Measurements from ENCODE around the gene MITF.

MITF gene, protein sequence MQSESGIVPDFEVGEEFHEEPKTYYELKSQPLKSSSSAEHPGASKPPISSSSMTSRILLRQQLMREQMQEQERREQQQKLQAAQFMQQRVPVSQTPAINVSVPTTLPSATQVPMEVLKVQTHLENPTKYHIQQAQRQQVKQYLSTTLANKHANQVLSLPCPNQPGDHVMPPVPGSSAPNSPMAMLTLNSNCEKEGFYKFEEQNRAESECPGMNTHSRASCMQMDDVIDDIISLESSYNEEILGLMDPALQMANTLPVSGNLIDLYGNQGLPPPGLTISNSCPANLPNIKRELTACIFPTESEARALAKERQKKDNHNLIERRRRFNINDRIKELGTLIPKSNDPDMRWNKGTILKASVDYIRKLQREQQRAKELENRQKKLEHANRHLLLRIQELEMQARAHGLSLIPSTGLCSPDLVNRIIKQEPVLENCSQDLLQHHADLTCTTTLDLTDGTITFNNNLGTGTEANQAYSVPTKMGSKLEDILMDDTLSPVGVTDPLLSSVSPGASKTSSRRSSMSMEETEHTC

DNA sequence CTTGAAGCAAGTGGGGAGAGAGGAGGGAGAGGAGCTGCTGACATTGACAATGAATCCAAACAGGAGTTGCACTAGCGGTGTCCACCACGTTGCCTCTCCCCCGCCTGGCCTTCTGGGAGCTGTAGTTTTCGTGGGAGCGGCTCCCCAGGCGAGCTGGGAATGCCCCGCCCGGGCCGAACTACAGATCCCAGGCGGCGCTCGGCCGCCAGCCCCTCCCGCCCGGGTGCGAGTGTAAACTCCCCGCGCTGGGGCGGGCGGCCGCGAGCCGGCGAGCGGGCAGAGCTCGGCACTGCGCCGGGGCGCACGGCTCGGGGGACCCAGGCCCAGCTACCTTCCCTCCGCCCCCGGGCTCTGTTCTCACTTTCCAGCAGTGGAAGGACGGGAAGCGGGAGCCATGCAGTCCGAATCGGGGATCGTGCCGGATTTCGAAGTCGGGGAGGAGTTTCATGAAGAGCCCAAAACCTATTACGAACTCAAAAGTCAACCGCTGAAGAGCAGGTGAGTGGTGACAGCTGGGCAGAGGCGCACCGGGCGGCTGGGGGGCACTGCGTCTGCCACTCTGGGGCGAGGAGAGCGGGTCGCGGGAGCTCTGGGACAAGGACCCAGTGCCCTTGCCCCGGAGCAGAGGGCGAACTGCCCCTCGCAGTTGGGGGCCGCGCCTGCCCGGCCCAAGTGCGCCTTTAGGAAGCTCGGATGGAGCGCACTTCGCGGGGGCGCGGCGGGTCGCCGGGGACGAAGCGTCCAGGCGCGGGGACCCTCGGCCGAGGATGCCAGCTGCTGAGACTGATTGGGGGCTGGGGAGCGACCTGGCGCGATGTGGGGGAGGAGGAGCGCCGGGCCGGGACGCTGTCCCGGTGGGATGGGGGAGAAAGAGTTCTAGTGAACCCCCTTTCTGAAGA, at the start of gene MITF:
TSS of gene MITF (plus strand) at position 261 of the 899 bp plus-strand sequence. CDS start at position 395, 134 bp downstream.
- peak; percentile 75 for DNase-seq

DNA sequence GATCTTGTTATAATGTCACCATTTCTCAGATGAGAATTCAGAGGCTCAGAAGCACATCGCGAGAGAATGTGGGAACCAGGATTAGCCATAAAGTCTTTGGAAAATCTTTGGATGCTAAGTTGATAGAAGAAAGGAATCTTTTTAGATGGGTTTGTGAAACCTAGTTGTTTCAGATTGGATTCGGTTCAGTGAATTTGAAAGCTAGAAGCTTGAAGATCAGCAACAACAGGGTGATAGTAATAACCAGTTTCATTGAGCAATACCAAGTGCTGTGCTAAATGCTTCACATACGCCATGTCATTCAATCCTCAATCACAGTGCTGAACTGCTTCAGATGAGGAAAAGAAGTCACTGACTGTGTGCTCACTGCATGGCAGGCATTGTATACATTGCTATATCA, 47.4 kb upstream of the MITF start:
- no peak for DNase-seq

DNA sequence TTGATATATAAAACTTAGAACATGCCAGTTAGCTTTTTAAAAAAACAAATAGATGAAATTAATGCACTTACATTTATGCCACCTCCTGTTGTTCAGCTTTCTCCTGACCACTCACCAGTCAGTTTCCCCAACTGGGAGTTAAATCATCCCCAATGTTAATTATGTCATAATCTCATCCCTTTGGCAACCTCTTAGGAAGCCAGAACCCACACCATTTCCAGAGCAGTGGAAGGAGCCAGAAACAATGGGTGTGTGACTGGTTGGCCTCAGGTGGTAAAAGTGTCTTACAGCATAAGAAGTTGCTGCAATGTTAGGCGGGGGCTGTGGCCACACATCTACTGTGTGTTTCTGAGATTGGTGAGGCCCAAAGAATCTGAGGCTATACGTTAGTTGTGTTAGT, 46.5 kb upstream of the MITF start:
- no peak for DNase-seq

DNA sequence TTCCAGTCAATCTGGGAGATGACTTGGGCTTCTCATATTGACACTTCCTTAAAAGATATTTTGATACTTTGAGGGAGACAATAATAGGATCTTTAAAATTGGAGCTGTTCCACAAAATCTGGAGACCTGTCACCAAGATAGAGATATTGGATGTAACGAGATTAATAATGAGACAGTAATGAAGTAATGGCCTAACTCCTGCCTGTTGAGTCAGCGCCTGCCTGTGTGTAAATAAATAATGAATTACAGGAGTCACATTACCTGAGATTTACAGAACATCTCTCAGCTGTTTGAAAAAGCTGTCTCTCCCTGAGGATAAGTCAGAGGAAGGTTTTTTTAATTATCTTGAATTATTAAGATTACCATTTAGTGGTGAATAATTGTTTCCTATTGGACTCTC, 43.8 kb upstream of the MITF start:
- no peak for DNase-seq

DNA sequence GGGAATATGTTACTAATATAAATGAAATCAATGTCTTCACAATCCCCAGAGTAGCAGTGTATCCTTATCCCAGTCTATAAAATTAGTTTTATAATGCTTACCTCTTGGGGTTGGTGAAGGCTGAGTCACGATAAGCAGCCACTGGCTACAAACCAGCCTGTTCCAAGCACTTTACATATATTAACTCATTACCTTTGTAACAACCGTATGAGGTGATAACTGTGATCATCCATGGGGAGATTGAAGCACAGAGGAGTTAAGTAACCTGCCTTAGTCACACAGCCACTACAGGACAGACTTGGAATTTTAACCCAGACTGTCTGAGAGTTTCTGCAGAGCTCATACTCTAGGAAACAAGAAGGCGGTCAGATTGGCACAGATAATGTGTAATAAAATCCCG, 43.3 kb upstream of the MITF start:
- DNase-seq = no peak

DNA sequence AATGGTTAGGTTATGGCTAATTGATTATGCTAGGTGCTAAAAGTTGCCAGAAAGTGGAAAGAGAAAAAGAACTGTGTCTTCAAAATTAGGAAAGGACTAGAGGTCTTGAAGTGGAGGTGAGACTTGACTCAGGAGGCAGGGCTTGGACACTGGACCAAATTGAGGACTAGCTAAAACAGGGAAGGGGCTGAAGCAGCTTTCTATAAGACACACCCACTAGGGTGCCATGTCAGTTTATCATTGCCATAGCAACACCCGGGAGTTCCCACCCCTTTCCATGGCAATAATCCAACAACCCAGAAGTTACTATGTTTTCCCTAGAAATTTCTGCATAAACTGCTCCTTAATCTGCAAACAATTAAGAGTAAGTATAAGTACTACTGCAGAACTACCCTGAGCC, 42.9 kb upstream of the MITF start:
- DNase-seq = no peak

DNA sequence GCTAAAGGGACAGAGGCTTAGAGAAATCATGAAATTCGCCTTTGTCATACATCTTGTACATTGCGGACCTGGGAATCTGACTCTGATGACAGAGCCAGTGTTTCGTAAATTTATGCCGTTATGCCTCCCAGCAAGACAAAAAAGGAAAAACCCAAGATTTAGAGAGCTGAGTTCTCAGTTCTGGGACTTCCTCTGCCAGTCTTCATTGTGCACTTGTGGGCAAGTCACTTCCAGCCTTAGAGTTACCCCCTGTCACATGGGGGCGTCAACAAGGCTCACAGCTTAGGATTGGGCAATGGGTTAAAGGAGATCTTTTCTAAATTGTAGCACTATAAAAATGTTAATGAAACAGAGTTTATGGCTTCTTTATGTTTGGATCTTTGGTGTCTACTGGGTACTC, 41.9 kb upstream of the MITF start:
- no peak for DNase-seq

DNA sequence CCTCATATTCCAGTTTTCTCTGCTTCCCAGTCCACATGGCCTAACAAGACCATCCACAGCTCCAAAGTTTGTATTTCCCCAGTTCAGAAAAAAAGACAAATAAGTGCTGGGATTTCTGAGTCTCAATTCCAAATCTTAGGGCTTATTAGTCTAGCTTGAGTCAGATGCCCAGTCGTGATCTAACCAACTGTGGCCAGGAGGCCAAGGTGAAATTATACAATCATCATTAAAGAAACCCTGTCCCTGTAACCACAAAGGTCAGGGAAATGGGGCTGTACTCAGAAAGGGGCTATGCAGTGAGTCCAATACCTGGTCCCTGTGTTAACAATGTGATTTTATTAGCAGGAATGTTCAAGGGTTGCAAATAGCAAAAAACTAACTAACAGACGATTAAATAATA, 40.5 kb upstream of the MITF start:
- DNase-seq = no peak

DNA sequence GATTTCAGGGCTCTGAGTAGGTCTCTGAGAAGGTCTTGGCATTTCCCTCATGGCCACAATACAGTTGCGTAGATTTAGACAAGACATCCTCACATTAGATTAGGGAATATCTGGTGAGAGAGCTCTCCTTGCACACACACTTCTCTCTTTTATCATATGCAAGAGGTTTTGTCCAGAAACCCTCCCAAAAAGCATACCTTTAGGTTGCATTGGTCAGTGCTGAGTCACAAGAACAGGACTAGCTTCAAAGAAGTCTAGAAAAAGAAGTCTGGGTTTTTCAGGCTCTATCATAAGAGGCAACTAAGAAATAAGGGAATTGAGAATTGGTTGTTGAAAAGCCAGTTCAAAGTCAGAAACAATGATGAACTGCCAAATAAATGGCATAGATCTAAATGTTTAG, 40.1 kb upstream of the MITF start:
- no peak for DNase-seq

DNA sequence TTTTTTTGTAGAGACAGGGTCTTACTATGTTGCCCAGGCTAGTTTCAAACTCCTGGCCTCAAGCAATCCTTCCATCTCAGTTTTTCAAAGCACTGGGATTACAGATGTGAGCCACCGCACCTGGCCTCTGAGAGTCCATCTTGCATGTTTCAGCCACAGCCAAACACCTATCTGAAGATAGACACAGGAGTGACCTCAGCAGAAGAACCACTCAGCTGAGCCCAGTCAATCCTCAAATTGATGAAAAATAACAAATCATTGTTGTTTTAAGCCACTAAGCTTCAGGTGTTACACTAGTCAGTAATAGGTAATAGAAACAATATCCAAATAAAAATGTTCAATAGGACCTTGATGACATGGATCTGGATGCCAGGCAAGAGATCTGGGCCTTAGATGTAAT, 38.3 kb upstream of the MITF start:
- DNase-seq = no peak

DNA sequence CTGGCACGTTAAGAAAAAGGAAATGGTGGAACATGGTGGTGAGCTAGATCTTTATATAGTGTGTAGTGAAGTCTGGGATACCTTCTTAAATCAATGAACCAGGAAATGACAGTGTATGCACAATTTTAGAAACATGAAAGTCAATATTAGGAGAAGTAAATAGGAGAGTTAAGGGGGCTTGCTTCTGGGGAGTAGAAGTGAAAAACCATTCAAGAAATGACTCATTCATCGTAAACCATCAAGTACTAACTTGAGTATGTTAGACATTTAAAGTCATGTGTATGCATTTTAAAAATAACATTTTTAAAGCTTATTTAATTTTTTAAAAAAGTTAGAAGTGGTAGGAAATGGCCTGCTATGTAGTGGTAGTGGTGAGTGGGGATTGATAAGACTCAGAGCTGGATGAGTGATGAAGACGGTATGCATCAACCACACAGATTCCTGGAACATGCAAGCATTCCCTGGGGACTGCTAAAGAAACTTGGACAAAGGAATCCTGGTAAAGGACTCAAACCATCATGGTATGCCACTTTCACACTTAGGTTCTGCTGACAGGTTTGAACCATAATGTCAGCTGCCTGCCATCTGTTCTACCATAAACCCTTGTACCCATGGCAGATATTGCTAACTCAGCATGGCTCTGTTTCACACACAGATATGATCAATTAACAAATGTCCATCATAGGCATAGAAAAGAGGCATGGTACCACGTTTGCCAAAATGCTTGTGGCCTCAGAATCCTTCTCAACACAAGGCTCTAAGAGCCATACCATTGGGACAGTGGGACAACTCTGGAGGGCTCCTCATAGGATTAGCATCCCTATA, 28.9 kb upstream of the MITF start:
- no peak for DNase-seq

DNA sequence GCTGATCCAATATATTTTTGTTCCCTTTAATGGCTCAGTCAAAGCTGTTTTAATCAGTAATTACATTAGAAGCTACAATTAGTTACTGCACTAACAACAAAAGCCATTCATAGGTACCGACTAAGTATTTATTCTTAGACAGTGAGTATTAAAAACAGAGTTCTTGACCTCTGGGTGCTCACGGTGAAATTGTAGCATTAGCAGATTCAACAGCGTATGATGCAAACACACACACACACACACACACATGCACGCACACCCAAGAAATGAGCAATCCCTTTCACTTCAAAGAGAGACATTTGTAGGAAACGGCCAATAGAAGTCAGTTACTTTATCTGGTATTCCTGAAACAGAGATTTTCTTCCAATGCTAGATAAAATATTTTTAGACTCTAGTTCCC, 27.0 kb upstream of the MITF start:
- DNase-seq = no peak

DNA sequence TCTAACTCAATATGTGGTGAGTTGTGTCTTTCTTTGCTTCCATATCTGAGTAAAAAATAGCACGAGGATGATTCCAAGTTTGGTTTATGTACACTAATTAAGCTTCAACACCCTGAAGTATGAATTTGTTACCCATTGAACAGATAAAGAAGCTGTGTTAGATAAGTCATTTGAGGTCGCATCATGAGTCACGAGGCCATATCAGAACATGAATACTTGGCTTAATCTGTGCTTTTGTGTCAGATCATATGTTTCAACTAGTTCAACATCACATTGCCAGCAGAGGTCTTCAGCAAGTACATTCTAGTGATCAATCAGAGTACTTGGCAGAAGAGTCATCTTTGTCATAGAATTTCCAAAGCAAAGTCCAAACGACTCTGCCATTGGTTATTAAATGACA, 26.3 kb upstream of the MITF start:
- no peak for DNase-seq

DNA sequence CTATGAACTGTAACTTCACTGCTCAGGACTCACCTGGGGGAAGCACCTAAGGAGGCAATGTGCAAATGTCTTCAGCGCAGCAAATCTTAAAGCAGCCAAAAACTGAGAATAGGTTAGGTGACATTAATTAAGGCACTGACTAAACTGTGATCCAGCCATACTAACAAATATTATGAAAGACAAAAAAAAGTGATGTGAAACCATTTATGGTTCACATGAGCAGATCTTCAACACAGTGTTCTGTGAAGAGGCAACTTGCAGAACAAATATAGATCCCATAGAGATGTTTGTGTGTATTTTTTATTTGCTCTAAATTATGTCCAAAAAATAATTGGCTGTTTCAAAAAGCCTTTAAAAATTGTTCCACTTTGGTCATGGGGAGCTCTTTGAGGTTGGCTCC, 24.1 kb upstream of the MITF start:
- no peak for DNase-seq

DNA sequence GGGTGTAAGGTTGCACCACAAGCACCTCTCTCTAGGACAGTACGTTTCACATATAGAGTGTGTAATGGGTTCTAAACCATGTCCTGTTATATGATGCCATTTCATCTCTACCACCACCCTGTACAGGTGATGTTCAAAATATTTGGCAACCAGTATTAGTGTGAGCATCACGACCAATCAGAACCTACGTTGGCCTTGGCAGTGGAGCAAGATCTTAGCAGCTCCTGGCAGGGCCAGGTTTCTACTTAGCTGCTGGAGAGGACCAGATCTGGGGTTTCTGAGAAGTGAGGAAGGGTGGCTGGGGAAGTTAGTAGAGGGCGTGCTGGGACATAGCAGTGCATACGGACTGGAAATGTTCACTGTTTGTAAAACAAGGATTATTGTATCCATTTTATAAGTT, 23.1 kb upstream of the MITF start:
- no peak for DNase-seq

DNA sequence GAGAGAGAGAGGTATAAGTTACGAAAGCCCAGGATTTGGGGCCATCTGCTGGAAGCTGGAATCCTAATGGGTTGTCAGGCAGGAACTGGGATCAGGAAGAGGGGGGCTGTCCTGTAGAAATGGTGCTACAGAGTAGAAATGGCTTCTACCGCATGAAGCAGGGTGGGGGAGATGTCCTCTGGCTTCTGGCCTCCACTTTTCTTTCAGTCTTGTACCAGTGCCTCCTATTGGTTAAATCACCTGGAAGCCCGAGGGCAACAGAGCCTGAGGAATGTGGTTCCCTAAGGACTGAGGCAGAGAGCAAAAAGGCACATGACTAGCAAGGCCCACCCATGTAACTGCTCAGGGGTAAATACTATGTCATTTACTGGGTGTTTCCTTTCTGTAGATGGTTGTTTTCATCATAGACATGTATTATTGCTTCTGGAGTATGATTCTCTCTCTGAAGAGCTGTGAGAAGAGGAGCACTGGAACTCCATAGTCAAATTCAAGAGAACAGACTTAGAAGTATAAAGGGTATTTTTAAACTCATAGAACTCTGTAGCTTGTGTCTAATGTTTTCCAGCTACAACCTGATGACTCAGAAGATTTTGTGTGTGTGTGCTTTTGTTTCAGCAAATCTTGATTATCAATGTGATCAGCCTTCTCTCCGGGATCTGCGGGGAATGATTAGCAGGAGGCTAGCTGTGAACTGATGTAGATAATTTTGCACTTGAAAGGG, 20.2 kb upstream of the MITF start:
- no peak for DNase-seq

DNA sequence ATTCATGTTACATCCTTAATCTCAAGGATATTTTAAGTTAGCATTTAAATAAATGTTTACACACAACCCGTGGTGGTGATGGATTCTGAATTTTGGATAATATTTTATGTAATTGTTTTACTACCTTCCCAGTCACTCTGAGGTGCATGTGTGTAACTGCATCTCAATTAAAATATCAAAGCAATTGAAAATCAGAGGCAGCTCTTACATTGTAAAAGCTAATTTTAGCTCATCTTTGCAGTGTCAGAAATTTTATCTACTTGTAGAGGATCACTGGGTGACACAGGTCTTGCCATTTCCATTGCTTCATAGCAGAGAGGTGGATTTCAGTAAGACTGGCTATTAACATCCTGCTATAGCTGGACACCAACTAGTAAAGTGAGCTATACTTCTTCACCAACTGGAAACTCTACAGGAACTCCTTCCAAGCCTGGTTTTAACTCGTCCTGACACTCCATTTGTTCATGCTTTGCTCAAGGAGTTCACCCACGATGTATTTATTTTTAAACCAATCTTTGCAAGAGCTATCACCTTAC, 19.6 kb upstream of the MITF start:
- DNase-seq = no peak

DNA sequence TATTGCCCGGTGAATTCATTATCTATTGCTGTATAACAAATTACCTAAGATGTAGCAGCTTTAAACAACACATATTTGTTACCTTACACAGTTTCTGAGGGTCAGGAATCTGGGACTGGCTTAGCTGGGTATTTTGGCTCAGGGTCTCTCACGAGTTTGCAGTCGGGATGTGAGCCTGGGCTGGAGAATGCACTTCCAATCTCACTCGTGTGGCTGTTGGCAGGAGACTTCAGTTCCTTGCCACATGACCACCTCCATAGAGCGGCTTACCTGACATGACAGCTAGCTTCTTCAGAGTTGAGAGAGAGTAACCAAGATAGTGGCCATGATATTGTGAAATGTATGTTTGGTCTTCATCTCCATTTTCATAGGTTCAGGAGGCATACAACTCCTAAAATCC, 18.4 kb upstream of the MITF start:
- DNase-seq = no peak

DNA sequence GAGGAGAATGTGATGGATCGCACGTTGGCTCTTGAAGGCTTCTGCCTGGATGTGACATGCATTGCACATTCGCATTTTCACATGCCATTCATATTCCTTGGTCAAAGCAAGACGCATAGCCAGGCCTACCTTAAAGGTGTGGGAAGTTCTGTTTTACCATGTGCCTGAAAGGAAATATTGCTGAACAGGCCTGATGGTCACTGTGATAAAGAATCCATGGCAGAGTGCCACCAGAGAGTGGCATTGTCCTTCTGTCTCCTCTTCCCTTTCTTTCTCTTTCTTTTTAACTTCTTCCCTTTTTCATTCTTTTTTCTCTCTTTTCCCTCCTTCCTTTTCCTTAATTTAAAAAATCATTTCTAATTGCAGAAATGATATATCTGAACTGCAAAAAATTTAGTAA, 15.9 kb upstream of the MITF start:
- DNase-seq = no peak

DNA sequence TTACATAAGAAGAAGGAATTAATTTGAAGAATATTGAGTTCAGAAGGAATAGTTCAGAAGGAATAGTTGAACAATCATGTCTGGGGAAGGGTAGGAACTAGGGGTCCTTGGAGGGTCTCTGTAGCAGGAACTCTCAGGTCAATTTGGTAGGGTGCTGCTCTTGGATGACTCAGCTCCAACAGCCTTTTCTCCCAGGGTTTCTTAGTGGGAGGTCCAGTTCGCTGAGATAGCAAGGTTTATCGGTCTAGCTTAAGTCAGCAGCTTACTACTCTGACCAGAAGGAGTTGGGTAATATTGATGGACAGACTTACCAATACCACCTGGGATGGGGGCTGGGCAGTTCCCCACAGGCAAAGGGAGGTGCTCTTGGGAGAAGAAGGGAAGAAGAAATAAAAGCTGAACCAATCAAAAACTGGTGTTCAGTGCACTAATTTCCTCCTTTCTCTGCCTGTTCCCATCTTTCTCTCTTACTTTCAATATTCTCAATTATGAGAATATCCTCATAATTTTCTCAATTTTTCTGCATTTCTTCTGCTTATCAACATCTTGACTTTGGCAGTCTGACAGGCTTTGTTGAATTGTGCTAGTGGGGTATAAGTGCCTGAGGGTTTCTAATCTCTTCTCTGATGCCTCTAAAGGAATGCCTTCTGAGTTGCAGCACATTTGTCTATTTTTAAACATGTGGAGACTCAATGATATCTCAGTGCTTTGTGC, 14.4 kb upstream of the MITF start:
- no peak for DNase-seq

DNA sequence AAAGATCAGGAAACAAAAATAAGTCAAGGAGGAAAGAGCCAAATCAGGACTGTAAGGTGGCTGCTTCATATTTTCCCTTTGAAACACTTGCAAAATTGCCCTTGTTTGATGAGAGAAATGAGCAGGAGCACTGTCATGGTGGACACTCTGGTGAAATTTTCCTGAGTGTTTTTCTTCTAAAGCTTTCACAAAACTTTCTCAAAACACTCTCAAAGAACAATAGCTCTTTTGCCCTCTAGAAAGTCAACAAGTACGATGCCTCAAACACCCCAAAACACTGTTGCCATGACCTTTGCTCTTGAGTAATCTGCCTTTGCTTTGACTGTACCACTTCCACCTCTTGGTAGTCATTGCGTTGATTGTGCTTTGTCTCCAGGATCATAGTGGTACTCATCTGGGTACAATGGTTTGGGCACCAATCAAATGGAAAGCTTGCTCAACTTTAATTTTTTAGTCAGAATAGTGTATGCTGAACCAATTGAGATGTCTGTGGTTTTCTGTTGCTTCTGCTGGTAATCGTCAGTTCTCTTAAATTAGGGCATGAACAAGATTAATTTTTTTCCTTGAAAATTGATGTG, 13.2 kb upstream of the MITF start:
- no peak for DNase-seq

Data from NCI-H774 (cell line).